Right atrium auricular region (tissue), 2 donors: ENCODE measurements around the gene GAREM2. TPM values are rescaled to one million over a fixed set of nuclear protein-coding genes. Genes with fewer than 3 reads are reported as not detected.

ENCODE experiments used
- DNase-seq: peaks from one replicate; pipeline ENCODE4 v3.0.0-alpha.2; 2019; ENCODE audit warnings: low spot score
- H3K27ac ChIP-seq, 2 donors: fragments of 200-600 bp; sonication (generic); 1 replicate in 1 of 2; 2 replicates in 1 of 2; pipeline ENCODE4 v1.5.1; 2016 to 2019
- H3K27me3 ChIP-seq, 2 donors: fragments of 200-600 bp; sonication (generic); one replicate each; pipeline versions ENCODE4 v1.5.1 to v1.6.0; 2017 to 2019
- H3K36me3 ChIP-seq: fragments of 200-600 bp; sonication (generic); one replicate; pipeline ENCODE4 v1.5.1; 2016
- H3K4me1 ChIP-seq, 2 donors: fragments of 200-600 bp; sonication (generic); one replicate each; pipeline versions ENCODE4 v1.5.1 to v1.6.0; 2017 to 2019
- H3K4me3 ChIP-seq, 2 donors: fragments of 200-600 bp; sonication (generic); 1 replicate in 1 of 2; 2 replicates in 1 of 2; pipeline ENCODE4 v1.5.1; 2017 to 2019; ENCODE audit warnings: mild to moderate bottlenecking in 1 of 2, moderate library complexity in 1 of 2
- H3K9me3 ChIP-seq, 2 donors: fragments of 200-600 bp; sonication (generic); one replicate each; pipeline ENCODE4 v1.5.1; 2019
- total RNA-seq, 2 donors: library from RNA; depleted of rRNA; stranded (reverse); fragments of >200 nt; gene quantifications; one replicate each; pipeline ENCODE4 v1.1.0, GENCODE V29; 2016
- TF ChIP-seq, protein P1 (sequence below), 2 donors: fragments of 200-600 bp; sonication (generic); IDR thresholded peaks; one replicate each; pipeline ENCODE4 v1.5.1; 2019; ENCODE audit warnings: antibody characterized with exemption in 2 of 2

The GAREM2 gene
- total RNA-seq, 2 donors from 2014 or later: 3.0 to 48.4 TPM

DNA sequence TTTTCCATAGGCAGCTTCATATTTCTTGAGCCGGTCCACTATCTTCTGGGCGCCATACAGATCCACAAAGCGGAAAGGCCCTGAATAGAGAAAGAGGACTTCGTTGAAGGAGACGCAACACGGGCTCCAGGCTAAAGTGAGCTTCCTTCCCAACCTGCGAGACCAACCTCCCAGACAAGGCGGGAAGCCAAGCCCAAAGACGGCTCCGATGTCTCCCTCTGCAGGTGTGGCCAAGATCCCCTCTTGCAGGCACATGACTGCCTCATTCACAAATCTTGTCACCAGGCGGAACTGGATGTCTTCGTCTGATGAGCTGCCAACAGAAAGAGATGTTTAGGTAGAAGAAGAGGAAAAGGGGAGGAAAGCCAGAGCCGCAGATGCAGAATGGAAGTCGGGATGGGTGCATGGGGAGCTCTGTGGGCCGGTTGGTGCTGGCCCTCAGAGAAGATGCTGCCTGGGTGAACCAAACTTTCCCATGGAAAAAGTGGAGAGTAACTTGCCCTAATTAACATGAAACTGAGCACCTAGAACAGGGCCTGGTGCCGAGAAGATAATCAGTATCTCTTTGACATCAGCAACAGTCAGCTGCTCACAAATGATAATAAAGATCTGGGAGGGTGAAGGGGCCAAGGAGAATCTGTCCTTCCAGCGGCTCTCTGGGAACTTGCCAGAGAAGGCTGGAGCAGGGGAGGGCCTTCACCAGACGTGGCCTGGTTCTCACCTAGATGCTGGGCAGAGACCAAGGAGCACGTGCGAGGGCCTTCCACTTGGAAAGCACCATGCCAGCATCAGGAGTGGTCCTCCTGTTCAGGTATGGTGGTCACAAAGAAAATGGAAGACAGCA lies 18.6 kb downstream of the GAREM2 start:
- no peak for DNase-seq
- H3K27ac ChIP-seq: no peak overlapping the region
- peaks cover 57% of the 10 kb centered on the region for H3K36me3 ChIP-seq
- no peaks in the 10 kb centered on the region for H3K9me3 ChIP-seq
- no peaks in the 10 kb centered on the region for H3K4me1 ChIP-seq
- H3K4me3 ChIP-seq: no peak overlapping the region
- H3K27me3 ChIP-seq: no peaks in the 10 kb centered on the region
- TF ChIP-seq, protein P1, sequence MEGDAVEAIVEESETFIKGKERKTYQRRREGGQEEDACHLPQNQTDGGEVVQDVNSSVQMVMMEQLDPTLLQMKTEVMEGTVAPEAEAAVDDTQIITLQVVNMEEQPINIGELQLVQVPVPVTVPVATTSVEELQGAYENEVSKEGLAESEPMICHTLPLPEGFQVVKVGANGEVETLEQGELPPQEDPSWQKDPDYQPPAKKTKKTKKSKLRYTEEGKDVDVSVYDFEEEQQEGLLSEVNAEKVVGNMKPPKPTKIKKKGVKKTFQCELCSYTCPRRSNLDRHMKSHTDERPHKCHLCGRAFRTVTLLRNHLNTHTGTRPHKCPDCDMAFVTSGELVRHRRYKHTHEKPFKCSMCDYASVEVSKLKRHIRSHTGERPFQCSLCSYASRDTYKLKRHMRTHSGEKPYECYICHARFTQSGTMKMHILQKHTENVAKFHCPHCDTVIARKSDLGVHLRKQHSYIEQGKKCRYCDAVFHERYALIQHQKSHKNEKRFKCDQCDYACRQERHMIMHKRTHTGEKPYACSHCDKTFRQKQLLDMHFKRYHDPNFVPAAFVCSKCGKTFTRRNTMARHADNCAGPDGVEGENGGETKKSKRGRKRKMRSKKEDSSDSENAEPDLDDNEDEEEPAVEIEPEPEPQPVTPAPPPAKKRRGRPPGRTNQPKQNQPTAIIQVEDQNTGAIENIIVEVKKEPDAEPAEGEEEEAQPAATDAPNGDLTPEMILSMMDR (IDR thresholded peaks at IDR 0.05): no peak

DNA sequence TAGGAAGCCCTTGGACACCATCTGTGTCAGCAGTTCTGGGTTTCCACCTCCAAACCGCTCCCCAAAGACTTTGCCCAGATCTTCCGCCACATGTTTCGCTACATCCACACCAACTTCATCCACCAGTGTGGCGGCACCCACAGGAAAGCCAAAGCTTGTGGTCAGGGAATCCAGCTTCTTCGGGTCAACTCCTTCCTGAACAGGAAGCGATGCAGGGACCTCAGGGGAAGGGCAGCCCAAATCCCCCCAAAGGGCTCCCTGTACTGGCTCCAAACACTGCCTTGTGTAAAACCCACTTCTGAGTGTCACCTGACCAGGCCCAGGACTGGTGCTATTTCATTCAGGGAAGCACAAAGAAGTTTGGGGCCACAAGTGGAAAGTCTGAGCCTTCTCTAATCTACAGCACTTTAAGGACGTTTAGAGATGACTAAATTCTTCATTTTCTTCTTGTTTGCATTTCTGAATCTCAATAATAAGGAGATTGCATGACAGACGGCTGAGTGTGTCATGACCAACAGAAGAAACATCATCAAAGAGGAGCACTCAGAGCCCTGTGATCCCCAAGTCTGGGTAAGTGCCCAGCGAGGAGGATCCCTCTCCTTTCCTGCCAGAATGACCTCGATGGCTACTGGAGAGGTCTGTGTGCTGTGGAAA lies 20.8 kb downstream of the GAREM2 start:
- peaks cover 0 to 5% of the 10 kb centered on the region in 2 donors for H3K4me1 ChIP-seq
- H3K27me3 ChIP-seq: no peaks in the 10 kb centered on the region
- H3K4me3 ChIP-seq: no peak overlapping the region
- DNase-seq: no peak
- H3K9me3 ChIP-seq: no peaks in the 10 kb centered on the region
- peaks cover 79% of the 10 kb centered on the region for H3K36me3 ChIP-seq
- TF ChIP-seq, protein P1 (IDR thresholded peaks at IDR 0.05): no peak
- no peak overlapping the region for H3K27ac ChIP-seq

DNA sequence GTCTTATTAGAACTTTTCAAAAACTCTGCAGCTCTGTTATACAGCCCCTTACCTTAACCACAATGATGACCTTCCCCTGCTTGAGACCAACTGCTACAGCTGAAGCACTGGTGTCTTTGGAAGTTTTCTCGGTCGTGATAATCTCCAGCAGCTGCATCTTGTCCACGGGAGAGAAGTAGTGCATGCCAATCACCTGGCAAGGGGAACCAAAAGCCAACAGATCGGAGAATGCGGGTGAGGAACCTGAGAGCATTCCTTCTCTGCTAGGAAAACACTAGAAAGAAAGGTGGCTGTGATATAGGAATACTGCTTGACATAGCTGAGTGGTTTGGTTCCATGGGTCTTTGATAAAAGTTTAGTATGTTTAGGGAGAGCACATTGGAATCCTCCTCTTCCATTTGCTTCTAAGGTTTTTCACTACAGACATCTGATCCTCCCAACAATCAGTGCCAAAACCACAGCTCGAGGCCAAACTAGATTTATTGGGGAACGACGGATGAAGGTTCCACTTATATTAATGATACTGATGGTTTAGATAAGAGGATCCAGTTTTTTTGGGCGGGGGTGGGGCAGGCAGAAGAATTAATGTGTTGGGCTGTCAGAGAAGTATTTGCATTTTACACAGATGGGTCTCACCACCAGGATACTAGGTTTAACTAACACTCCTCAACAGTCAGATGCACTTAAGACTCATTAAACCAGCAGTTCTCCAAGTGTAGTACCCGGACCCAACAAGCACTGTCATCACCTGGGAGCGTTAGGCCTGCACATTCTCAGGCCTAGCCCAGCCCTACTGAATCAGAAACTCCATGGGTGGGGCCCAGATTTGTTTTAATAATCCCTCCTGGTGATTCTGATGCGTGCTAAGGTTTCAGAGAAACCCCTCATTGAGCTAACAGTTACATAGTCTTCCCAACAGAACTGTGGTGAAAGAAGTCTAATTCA lies 22.4 kb downstream of the GAREM2 start:
- TF ChIP-seq, protein P1 (IDR thresholded peaks at IDR 0.05): no peak
- H3K27ac ChIP-seq: no peak overlapping the region
- H3K27me3 ChIP-seq: no peaks in the 10 kb centered on the region
- no peak overlapping the region for H3K4me3 ChIP-seq
- no peaks in the 10 kb centered on the region for H3K9me3 ChIP-seq
- DNase-seq: no peak
- H3K4me1 ChIP-seq: peaks cover 0 to 5% of the 10 kb centered on the region in 2 donors
- peaks cover 95% of the 10 kb centered on the region for H3K36me3 ChIP-seq

DNA sequence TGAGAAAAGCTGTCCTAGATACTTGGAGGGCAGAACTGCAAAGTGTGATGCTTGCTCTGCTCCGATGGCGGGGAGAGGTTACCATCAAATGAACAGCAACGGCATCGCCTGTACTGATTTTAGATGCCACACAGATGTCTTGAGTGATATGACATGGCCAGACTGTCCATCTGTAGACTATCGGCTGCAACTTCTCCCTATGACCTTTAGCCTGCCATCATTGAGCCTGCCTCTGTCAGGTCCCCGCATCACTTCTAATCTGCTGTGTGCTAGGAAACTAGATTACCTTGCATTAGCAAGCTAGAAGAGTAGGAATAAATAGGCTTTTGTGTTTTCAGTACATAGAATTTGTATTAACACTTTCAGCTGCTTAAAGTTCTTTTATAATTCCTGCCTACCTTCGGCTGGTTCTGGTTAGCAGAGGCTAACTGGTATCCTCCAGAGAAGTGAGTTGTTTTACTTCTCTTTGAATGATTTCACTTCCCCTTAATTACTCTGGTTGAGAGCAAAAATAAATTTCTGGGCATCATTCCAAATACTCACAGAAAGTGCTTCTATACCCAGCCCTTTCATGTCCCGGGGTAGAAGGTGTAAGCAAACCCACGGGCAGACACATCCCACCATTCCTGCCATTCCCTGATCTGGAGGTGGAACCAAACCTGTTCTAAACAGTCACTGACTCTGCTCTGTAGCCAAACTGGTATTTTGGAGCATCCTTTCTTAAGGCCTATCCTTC lies 24.0 kb downstream of the GAREM2 start:
- no peaks in the 10 kb centered on the region for H3K9me3 ChIP-seq
- no peak overlapping the region for H3K27ac ChIP-seq
- H3K4me1 ChIP-seq: peaks cover 0 to 5% of the 10 kb centered on the region in 2 donors
- H3K27me3 ChIP-seq: no peaks in the 10 kb centered on the region
- H3K4me3 ChIP-seq: no peak overlapping the region
- TF ChIP-seq, protein P1 (IDR thresholded peaks at IDR 0.05): no peak
- no peak for DNase-seq
- peaks cover 98% of the 10 kb centered on the region for H3K36me3 ChIP-seq

DNA sequence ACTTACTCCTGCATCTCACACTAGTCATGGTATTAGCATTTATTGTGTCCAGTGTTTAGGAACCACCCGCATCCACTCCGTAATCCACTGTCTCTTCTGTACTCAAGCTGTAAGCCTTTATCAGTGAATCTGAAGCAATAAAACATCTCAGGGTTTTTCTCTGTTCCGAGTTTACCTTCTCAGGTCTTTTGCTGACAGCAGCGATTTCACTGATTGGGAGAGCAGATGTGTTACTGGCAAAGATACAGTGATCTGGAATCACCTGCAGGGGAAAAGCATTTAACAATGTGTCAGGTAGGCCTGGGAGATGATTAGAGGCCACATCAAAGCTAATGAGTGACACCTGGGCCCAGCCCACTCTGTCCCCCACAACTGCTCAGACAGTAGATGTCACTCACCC lies 24.6 kb downstream of the GAREM2 start:
- TF ChIP-seq, protein P1 (IDR thresholded peaks at IDR 0.05): no peak
- no peak for DNase-seq
- H3K36me3 ChIP-seq: peaks cover 98% of the 10 kb centered on the region
- H3K4me1 ChIP-seq: peaks cover 0 to 5% of the 10 kb centered on the region in 2 donors
- H3K27ac ChIP-seq: no peak overlapping the region
- H3K9me3 ChIP-seq: no peaks in the 10 kb centered on the region
- no peak overlapping the region for H3K4me3 ChIP-seq
- H3K27me3 ChIP-seq: no peaks in the 10 kb centered on the region
